AG04450 (cell line): ENCODE measurements around the gene ZC3HAV1. TPM values are rescaled to one million over a fixed set of nuclear protein-coding genes. Genes with fewer than 3 reads are reported as not detected.

Experiments used
- CTCF ChIA-PET: fragments of 300-600, 350-600 bp; formaldehyde crosslinking; extraction: SDS; loops from one replicate; lab custom pipeline; 2022; ENCODE audit warnings: antibody characterized with exemption, inconsistent platforms; lab: Charles Lee
- POLR2A ChIA-PET: fragments of 350-600 bp; formaldehyde crosslinking; extraction: SDS; loops from one replicate; lab custom pipeline; 2021; ENCODE audit warnings: antibody characterized with exemption, inconsistent platforms; lab: Yijun Ruan, JAX
- DNase-seq: peaks from one replicate; pipeline ENCODE4 v3.0.0-alpha.2; 2011; ENCODE audit warnings: low read depth, low spot score
- H3K27ac ChIP-seq: one replicate; pipeline ENCODE4 v1.5.1; 2012; ENCODE audit warnings: low read depth, low read length, control low read depth
- H3K27me3 ChIP-seq: one replicate; pipeline ENCODE4 v1.6.0; 2012; ENCODE audit warnings: low read length; ENCODE audit not compliant: control insufficient read depth, insufficient read depth
- H3K4me3 ChIP-seq: 2 replicates; pipeline ENCODE4 v1.5.1; 2011; ENCODE audit warnings: mild to moderate bottlenecking, low read depth, low read length, control low read depth
- H3K9me3 ChIP-seq: 2 replicates; pipeline ENCODE4 v1.5.1; 2012; ENCODE audit warnings: low read length; ENCODE audit not compliant: control insufficient read depth, insufficient read depth
- polyA plus RNA-seq: library from polyadenylated mRNA; depleted of rRNA; stranded (reverse); fragments of >200 nt; gene quantifications from 2 replicates; pipeline ENCODE4 v1.2.3, GENCODE V29; 2011
- TF ChIP-seq, protein P1 (sequence below): IDR thresholded peaks from 2 replicates; pipeline ENCODE4 v1.5.1; 2011; ENCODE audit warnings: low read depth, low read length, control low read depth, inconsistent platforms

The ZC3HAV1 gene
- polyA plus RNA-seq, 1 experiment = 25.3 TPM

DNA sequence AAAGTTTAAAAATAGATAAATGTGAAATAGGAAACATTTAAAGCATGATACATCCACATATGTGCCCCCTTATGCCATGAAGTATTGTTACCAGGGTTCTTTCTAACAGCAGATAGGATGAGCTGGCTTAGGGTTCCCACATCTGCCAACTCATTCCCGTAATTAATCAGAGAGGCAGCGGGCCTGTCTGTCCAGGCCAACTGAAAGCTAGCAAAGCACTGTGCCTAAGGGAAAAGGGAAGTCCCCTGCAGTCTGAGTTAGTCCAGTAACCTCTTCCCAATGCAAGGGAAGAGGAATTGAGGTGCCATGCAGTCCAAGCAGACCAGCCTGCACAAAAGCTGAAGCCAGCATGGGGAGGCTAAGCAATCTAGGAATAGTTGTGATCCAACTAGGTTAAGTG, 55.4 kb downstream of the ZC3HAV1 start:
- Histone ChIP-seq H3K4me3 (no peak overlapping the region), H3K27ac (no peak overlapping the region), H3K9me3 (no peaks in the 10 kb centered on the region), H3K27me3 (no peaks in the 10 kb centered on the region)
- no peak for DNase-seq
- CTCF ChIA-PET = interaction anchor here (3.0 kb wide), 1 partner anchor 21 kb away, joined by 17 read pairs; no protein-coding TSS in a partner anchor
- TF ChIP-seq, protein P1, sequence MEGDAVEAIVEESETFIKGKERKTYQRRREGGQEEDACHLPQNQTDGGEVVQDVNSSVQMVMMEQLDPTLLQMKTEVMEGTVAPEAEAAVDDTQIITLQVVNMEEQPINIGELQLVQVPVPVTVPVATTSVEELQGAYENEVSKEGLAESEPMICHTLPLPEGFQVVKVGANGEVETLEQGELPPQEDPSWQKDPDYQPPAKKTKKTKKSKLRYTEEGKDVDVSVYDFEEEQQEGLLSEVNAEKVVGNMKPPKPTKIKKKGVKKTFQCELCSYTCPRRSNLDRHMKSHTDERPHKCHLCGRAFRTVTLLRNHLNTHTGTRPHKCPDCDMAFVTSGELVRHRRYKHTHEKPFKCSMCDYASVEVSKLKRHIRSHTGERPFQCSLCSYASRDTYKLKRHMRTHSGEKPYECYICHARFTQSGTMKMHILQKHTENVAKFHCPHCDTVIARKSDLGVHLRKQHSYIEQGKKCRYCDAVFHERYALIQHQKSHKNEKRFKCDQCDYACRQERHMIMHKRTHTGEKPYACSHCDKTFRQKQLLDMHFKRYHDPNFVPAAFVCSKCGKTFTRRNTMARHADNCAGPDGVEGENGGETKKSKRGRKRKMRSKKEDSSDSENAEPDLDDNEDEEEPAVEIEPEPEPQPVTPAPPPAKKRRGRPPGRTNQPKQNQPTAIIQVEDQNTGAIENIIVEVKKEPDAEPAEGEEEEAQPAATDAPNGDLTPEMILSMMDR = no peak
- POLR2A ChIA-PET = no interaction called here

DNA sequence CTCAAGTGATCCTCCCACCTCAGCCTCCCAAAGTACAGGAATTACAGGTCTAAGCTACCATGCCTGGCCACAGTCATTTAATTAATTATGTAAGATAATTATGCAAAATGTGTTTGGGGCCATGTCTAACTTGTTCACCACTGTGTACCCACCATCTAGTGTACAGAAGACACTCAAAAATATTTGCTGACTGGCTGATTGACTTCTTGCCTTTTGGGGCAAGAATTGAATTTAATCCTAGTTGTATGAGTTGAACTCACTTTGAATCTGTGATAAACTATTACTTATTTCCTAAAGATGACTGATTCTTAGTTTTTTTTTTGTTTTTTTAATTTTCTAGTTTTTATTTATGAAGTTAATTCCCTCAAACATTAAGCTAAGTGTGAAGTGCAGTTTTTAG, 57.9 kb downstream of the ZC3HAV1 start:
- H3K27me3 ChIP-seq = no peaks in the 10 kb centered on the region
- H3K27ac ChIP-seq = no peak overlapping the region
- H3K9me3 ChIP-seq = no peaks in the 10 kb centered on the region
- DNase-seq = no peak
- H3K4me3 ChIP-seq = no peak overlapping the region
- POLR2A ChIA-PET = no interaction called here
- CTCF ChIA-PET = interaction anchor here (0.6 to 3.0 kb wide), 3 partner anchors 8 to 43 kb away, joined by 3 to 17 read pairs (median 4); no protein-coding TSS in a partner anchor
- TF ChIP-seq, protein P1 = no peak

GRCh38 chr7:139049936-139050335, 59.6 kb downstream of the ZC3HAV1 start:
- CTCF ChIA-PET = interaction anchor here (1.0 to 2.8 kb wide), 2 partner anchors 25 to 33 kb away, joined by 5 to 14 read pairs; no protein-coding TSS in a partner anchor

DNA sequence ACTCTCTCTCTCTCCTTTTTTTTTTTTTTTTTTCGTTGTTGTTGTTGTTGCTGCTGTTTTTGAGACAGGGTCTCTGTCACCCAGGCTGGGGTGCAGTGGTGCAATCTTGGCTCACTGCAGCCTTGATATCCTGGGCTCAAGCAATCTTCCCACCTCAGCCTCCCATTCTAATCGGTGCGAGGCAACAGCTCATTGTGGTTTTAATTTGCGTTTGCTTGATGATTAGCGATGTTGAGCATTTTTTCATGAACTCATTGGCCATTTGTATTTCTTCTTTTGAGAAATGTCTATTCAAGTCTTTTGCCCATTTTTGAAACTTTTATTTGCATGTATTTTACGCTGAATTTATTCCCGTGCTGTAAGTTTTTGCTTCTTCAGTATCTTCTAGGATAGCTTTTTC, 60.4 kb downstream of the ZC3HAV1 start:
- ChIA-PET CTCF (interaction anchor here (2.8 kb wide), 1 partner anchor 26 kb away, joined by 14 read pairs; no protein-coding TSS in a partner anchor), POLR2A (no interaction called here)
- H3K9me3 ChIP-seq = no peaks in the 10 kb centered on the region
- TF ChIP-seq, protein P1 = no peak
- DNase-seq = no peak
- H3K27ac ChIP-seq = no peak overlapping the region
- H3K4me3 ChIP-seq = no peak overlapping the region
- H3K27me3 ChIP-seq = no peaks in the 10 kb centered on the region

More at GRCh38 chr7:139049936-139050335, 59.6 kb downstream of the ZC3HAV1 start:
- Histone ChIP-seq H3K4me3 (no peak overlapping the region), H3K27ac (no peak overlapping the region), H3K9me3 (no peaks in the 10 kb centered on the region), H3K27me3 (no peaks in the 10 kb centered on the region)
- TF ChIP-seq, protein P1 = no peak
- DNase-seq = no peak
- POLR2A ChIA-PET = no interaction called here

GRCh38 chr7:139047970-139048369, 61.5 kb downstream of the ZC3HAV1 start:
- Histone ChIP-seq H3K9me3 (no peaks in the 10 kb centered on the region), H3K27me3 (no peaks in the 10 kb centered on the region), H3K4me3 (no peak overlapping the region), H3K27ac (no peak overlapping the region)
- no peak for DNase-seq
- TF ChIP-seq, protein P1 = no peak
- ChIA-PET CTCF (interaction anchor here (2.8 kb wide), 1 partner anchor 27 kb away, joined by 14 read pairs; no protein-coding TSS in a partner anchor), POLR2A (no interaction called here)
